OCI-LY7 (cell line): ENCODE data around the gene PIWIL1.

ENCODE experiments used
- EZH2phosphoT487 ChIP-seq: fragments of 200-600 bp; sonication (generic); IDR thresholded peaks from 2 replicates; pipeline ENCODE4 v1.6.1; 2018; ENCODE audit warnings: low read depth, borderline replicate concordance, mild to moderate bottlenecking, mixed run types, antibody characterized with exemption, low read length, moderate library complexity, mixed read lengths
- TF ChIP-seq, protein P1 (sequence below): fragments of 200-600 bp; sonication (generic); conservative IDR thresholded peaks from 2 replicates; pipeline ENCODE4 v1.5.1; 2014; ENCODE audit warnings: mild to moderate bottlenecking, antibody characterized with exemption, low read length, moderate library complexity, mixed read lengths

DNA sequence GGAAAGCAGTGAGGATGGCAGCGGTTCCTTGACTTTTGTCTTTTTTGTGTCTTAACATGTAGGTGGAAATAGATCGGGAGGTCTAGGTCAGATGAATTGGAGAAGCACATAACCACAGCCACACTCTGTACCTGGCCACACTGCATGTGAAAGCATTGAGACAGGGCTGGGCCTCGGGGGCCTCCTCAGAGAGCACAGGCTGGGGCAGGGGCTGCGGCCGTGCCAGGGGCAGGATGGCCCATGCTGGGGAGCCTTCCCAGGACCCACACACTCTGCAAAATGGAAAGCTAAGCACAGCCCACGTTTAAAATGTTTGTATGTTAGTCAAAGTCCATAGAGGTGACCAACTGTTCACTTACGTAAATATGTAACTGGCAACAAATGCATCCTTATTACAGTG lies 76.7 kb downstream of the PIWIL1 start:
- TF ChIP-seq, protein P1, sequence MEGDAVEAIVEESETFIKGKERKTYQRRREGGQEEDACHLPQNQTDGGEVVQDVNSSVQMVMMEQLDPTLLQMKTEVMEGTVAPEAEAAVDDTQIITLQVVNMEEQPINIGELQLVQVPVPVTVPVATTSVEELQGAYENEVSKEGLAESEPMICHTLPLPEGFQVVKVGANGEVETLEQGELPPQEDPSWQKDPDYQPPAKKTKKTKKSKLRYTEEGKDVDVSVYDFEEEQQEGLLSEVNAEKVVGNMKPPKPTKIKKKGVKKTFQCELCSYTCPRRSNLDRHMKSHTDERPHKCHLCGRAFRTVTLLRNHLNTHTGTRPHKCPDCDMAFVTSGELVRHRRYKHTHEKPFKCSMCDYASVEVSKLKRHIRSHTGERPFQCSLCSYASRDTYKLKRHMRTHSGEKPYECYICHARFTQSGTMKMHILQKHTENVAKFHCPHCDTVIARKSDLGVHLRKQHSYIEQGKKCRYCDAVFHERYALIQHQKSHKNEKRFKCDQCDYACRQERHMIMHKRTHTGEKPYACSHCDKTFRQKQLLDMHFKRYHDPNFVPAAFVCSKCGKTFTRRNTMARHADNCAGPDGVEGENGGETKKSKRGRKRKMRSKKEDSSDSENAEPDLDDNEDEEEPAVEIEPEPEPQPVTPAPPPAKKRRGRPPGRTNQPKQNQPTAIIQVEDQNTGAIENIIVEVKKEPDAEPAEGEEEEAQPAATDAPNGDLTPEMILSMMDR = no peak
- TF ChIP-seq EZH2phosphoT487 = no peak
